IMR-90 (cell line): ENCODE measurements around the gene NOL4L.

ENCODE experiments used
- BHLHE40 ChIP-seq: fragments of 150-350 bp; IDR thresholded peaks from 2 replicates; pipeline ENCODE4 v1.6.1; 2016; ENCODE audit warnings: mild to moderate bottlenecking, low read depth, low read length
- POLR2A ChIP-seq: IDR thresholded peaks from 2 replicates; pipeline ENCODE4 v1.6.1; 2012; ENCODE audit warnings: mild to moderate bottlenecking, low read depth, low read length
- RAD21 ChIP-seq: IDR thresholded peaks from 2 replicates; pipeline ENCODE4 v1.6.1; 2012; ENCODE audit warnings: low read length, improper control_type of control experiment
- RFX5 ChIP-seq: IDR thresholded peaks from 2 replicates; pipeline ENCODE4 v1.8.0; 2012; ENCODE audit warnings: low read depth, mild to moderate bottlenecking, low read length, moderate library complexity
- TF ChIP-seq, protein P1 (sequence below): conservative IDR thresholded peaks from 2 replicates; pipeline ENCODE4 v1.5.1; 2012; ENCODE audit warnings: mild to moderate bottlenecking, low read depth, low read length, improper control_type of control experiment

DNA sequence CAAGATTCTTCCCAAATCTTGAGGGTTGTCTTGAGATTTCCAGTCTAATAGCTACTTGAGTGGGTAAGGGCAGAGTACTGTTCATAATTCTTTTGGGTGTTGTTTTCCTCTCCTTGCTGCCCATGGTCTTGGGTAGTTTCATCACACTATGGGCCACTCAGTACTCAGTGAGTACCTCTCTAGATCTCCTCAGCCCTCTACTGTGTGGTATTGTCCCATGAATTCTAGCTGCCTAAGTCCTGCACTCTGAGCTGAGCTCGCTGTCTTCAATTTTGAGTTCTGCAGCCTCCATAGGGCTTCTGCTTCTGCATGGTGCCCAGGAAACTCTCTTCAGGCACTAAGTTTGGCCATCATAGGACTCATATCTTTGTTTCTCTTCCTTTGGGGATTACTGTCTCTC, 184.7 kb downstream of the NOL4L start:
- TF ChIP-seq, protein P1, sequence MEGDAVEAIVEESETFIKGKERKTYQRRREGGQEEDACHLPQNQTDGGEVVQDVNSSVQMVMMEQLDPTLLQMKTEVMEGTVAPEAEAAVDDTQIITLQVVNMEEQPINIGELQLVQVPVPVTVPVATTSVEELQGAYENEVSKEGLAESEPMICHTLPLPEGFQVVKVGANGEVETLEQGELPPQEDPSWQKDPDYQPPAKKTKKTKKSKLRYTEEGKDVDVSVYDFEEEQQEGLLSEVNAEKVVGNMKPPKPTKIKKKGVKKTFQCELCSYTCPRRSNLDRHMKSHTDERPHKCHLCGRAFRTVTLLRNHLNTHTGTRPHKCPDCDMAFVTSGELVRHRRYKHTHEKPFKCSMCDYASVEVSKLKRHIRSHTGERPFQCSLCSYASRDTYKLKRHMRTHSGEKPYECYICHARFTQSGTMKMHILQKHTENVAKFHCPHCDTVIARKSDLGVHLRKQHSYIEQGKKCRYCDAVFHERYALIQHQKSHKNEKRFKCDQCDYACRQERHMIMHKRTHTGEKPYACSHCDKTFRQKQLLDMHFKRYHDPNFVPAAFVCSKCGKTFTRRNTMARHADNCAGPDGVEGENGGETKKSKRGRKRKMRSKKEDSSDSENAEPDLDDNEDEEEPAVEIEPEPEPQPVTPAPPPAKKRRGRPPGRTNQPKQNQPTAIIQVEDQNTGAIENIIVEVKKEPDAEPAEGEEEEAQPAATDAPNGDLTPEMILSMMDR, result no peak
- TF ChIP-seq POLR2A (no peak), RAD21 (no peak), BHLHE40 (no peak), RFX5 (no peak)
